K562 (cell line): ENCODE results near the gene MCM6. TPM values are rescaled to one million over a fixed set of nuclear protein-coding genes. Genes with fewer than 3 reads are reported as not detected.

Experiments used
- BCLAF1 ChIP-seq, 2 experiments: fragments of 450-650 bp in 1 of 2; IDR thresholded peaks; 2 replicates each; pipeline ENCODE4 v1.6.1; 2011 to 2017; ENCODE audit warnings: low read depth in 2 of 2, antibody characterized with exemption in 1 of 2, borderline replicate concordance in 1 of 2, low read length in 1 of 2, mild to moderate bottlenecking in 1 of 2, mixed read lengths in 1 of 2; ENCODE audit not compliant: control insufficient read depth in 1 of 2
- ELK3 ChIP-seq: fragments of 450-650 bp; formaldehyde crosslinking; IDR thresholded peaks from 2 replicates; pipeline ENCODE4 v1.4.0; 2020; ENCODE audit warnings: mild to moderate bottlenecking
- L3MBTL2 ChIP-seq: fragments of 450-650 bp; IDR thresholded peaks from 2 replicates; pipeline ENCODE4 v1.6.1; 2016; ENCODE audit warnings: mild to moderate bottlenecking, moderate library complexity
- PHF20 ChIP-seq: fragments of 450-650 bp; IDR thresholded peaks from 2 replicates; pipeline ENCODE4 v1.6.1; 2018; ENCODE audit not compliant: partially characterized antibody
- SMARCA5 ChIP-seq: fragments of 450-650 bp; IDR thresholded peaks from 2 replicates; pipeline ENCODE4 v1.6.1; 2016
- SNRNP70 ChIP-seq: fragments of 200-400 bp; formaldehyde crosslinking; optimal IDR thresholded peaks from 2 replicates; pipeline ENCODE3; 2017; ENCODE audit warnings: low read depth, low read length
- VEZF1 ChIP-seq: fragments of 200-800 bp; sonication (Bioruptor generic); IDR thresholded peaks from 2 replicates; pipeline ENCODE4 v1.6.1; 2017; ENCODE audit warnings: missing genetic modification characterization, missing compliant biosample characterization
- ZFX ChIP-seq: sonication (generic); formaldehyde crosslinking; IDR thresholded peaks from 2 replicates; pipeline ENCODE4 v1.8.0; 2022; ENCODE audit warnings: mild to moderate bottlenecking, missing genetic modification reagents, moderate library complexity
- ZKSCAN3 ChIP-seq: fragments of 250-450 bp; sonication (Bioruptor Pico); IDR thresholded peaks from 2 replicates; pipeline ENCODE4 v1.4.0; 2020
- ZNF133 ChIP-seq: fragments of 250-450 bp; sonication (Bioruptor Pico); IDR thresholded peaks from 2 replicates; pipeline ENCODE4 v1.4.0; 2020; ENCODE audit warnings: mild to moderate bottlenecking
- polyA plus RNA-seq, 8 experiments: library from polyadenylated mRNA; depleted of rRNA in 4 of 8; stranded (reverse) in 5 of 8; unstranded in 3 of 8; fragments of >200 nt; fragmentation: Nextera tagmentation in 2 of 8; fragmentation: Illumina TruSeq in 1 of 8; extraction: Ambion mirVana in 2 of 8; extraction: Trizol in 1 of 8; gene quantifications; 2 replicates each; pipeline versions ENCODE4 v1.2.1 to v1.2.3, GENCODE V29; 2011 to 2014; ENCODE audit warnings: inconsistent platforms in 1 of 8, missing spikeins in 1 of 8
- total RNA-seq, 7 experiments: library from RNA; depleted of rRNA in 6 of 7; stranded (reverse); fragments of >200 nt in 6 of 7; fragmentation: Illumina TruSeq in 2 of 7; extraction: Trizol in 2 of 7; gene quantifications; 2 replicates each; pipeline versions ENCODE4 v1.2.1 to v1.2.3, GENCODE V29; 2011 to 2021; ENCODE audit warnings: low replicate concordance in 1 of 7
- TF ChIP-seq, protein P1 (sequence below): fragments of 200-800 bp; sonication (Bioruptor generic); IDR thresholded peaks from 2 replicates; pipeline ENCODE4 v1.6.1; 2016; ENCODE audit warnings: missing genetic modification characterization, missing compliant biosample characterization
- TF ChIP-seq, protein P2 (sequence below): fragments of 450-650 bp; IDR thresholded peaks from 2 replicates; pipeline ENCODE4 v1.6.1; 2018; ENCODE audit not compliant: partially characterized antibody

The MCM6 gene
- total and polyA plus RNA-seq, 9 of the 15 experiments (the other 6 are each of a cell fraction or from before 2014, with no cell fraction given): 42.6 to 133 (median 82.4) TPM

GRCh38 chr2:135876066-135876711, at the start of gene MCM6 (continued):
- TF ChIP-seq, protein P1, sequence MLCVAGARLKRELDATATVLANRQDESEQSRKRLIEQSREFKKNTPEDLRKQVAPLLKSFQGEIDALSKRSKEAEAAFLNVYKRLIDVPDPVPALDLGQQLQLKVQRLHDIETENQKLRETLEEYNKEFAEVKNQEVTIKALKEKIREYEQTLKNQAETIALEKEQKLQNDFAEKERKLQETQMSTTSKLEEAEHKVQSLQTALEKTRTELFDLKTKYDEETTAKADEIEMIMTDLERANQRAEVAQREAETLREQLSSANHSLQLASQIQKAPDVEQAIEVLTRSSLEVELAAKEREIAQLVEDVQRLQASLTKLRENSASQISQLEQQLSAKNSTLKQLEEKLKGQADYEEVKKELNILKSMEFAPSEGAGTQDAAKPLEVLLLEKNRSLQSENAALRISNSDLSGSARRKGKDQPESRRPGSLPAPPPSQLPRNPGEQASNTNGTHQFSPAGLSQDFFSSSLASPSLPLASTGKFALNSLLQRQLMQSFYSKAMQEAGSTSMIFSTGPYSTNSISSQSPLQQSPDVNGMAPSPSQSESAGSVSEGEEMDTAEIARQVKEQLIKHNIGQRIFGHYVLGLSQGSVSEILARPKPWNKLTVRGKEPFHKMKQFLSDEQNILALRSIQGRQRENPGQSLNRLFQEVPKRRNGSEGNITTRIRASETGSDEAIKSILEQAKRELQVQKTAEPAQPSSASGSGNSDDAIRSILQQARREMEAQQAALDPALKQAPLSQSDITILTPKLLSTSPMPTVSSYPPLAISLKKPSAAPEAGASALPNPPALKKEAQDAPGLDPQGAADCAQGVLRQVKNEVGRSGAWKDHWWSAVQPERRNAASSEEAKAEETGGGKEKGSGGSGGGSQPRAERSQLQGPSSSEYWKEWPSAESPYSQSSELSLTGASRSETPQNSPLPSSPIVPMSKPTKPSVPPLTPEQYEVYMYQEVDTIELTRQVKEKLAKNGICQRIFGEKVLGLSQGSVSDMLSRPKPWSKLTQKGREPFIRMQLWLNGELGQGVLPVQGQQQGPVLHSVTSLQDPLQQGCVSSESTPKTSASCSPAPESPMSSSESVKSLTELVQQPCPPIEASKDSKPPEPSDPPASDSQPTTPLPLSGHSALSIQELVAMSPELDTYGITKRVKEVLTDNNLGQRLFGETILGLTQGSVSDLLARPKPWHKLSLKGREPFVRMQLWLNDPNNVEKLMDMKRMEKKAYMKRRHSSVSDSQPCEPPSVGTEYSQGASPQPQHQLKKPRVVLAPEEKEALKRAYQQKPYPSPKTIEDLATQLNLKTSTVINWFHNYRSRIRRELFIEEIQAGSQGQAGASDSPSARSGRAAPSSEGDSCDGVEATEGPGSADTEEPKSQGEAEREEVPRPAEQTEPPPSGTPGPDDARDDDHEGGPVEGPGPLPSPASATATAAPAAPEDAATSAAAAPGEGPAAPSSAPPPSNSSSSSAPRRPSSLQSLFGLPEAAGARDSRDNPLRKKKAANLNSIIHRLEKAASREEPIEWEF (CRISPR knock-in tag): no peak
- TF ChIP-seq, protein P2, sequence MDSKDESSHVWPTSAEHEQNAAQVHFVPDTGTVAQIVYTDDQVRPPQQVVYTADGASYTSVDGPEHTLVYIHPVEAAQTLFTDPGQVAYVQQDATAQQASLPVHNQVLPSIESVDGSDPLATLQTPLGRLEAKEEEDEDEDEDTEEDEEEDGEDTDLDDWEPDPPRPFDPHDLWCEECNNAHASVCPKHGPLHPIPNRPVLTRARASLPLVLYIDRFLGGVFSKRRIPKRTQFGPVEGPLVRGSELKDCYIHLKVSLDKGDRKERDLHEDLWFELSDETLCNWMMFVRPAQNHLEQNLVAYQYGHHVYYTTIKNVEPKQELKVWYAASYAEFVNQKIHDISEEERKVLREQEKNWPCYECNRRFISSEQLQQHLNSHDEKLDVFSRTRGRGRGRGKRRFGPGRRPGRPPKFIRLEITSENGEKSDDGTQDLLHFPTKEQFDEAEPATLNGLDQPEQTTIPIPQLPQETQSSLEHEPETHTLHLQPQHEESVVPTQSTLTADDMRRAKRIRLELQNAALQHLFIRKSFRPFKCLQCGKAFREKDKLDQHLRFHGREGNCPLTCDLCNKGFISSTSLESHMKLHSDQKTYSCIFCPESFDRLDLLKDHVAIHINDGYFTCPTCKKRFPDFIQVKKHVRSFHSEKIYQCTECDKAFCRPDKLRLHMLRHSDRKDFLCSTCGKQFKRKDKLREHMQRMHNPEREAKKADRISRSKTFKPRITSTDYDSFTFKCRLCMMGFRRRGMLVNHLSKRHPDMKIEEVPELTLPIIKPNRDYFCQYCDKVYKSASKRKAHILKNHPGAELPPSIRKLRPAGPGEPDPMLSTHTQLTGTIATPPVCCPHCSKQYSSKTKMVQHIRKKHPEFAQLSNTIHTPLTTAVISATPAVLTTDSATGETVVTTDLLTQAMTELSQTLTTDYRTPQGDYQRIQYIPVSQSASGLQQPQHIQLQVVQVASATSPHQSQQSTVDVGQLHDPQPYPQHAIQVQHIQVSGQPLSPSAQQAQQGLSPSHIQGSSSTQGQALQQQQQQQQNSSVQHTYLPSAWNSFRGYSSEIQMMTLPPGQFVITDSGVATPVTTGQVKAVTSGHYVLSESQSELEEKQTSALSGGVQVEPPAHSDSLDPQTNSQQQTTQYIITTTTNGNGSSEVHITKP: no peak
- TF ChIP-seq SNRNP70: no peak
- TF ChIP-seq ELK3 (CRISPR knock-in tag): no peak
- TF ChIP-seq BCLAF1 (IDR thresholded peaks at IDR 0.05; ENCODE audit: borderline replicate concordance in 1 of 2, control insufficient read depth in 1 of 2, low read depth in 2 of 2, low read length in 1 of 2): no peak
- TF ChIP-seq PHF20: peak; percentile 85
- peak; percentile 66 for TF ChIP-seq ZFX (CRISPR knock-in tag)
- TF ChIP-seq SMARCA5: no peak
- peak; percentile 88 for TF ChIP-seq L3MBTL2
- TF ChIP-seq VEZF1: peak; percentile 51; the same call in 1 of the 2 replicates
- TF ChIP-seq ZKSCAN3 (CRISPR knock-in tag): no peak
- no peak for TF ChIP-seq ZNF133 (CRISPR knock-in tag)
